ENCODE measurements around the gene KRT79. TPM values are rescaled to one million over a fixed set of nuclear protein-coding genes. Genes with fewer than 3 reads are reported as not detected.

KRT79 gene
- polyA plus RNA-seq, 6 donors from 2014 or later = not detected

DNA sequence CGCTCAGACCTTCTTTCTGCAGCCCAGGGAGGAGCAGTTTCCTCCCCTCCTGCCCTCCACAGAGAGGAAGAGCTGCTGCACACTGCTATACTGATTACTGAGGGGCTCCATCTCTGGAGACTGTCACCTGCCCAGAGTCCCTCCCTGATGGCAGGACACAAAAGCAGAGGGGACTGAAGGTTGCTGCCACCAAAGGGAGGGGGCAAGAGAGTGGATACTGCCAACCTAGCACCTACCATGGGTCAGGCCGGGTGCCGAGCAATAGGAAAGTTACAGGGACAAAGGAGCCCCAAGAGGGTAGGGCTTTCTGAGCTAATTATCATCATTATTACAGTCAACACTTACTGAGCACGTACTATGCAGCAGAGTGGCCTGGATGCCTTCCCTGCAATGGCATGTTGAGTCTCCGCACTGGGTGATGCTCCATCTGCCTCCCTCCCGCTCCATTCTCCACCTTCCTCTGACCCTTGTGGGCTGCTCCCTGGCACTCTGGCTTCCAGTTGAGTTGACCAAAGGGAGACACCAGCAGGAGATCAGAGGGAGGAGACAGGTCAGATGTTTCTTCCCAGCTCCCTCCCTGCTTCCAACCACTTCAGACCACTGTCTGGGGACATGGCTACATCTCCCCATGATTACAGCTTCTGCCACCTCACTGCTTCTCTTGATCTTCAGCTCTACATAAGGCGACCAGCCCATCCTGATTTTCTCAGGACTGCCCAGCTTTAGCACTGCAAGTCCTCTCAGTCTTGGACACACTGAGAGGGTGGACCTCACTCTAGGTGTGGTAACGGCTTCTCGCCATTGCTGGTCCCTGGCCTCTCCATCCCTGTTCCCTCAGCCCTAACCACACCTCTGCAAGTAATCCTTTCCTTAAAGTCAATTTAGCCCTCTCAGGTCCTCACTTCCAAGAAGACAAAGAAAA is 2.6 kb upstream of the KRT79 start:
- ATAC-seq (ENCODE audit: low read depth in 2 of 2) (no peak), DNase-seq (no peak)
- no peak overlapping the region for H3K4me3 Mint-ChIP-seq
- H3K27ac Mint-ChIP-seq = no peak overlapping the region
- H3K27me3 Mint-ChIP-seq = peaks cover 13 to 66% (median 44%) of the 10 kb centered on the region in 3 donors
- no peaks in the 10 kb centered on the region for H3K4me1 Mint-ChIP-seq
- H3K9me3 Mint-ChIP-seq = peaks cover 0 to 2% (median 0%) of the 10 kb centered on the region in 7 donors
- no peaks in the 10 kb centered on the region for H3K36me3 Mint-ChIP-seq

- ATAC-seq (ENCODE audit: low read depth in 2 of 2) (no peak), DNase-seq (no peak)
- Mint-ChIP-seq H3K27ac (no peak overlapping the region), H3K4me1 (no peaks in the 10 kb centered on the region), H3K36me3 (no peaks in the 10 kb centered on the region), H3K4me3 (no peak overlapping the region), H3K27me3 (peaks cover 13 to 64% (median 43%) of the 10 kb centered on the region in 3 donors), H3K9me3 (peaks cover 0 to 2% (median 0%) of the 10 kb centered on the region in 7 donors)
These were observed 1.9 kb upstream of the KRT79 start for GRCh38 chr12:52836042-52836466.

DNA sequence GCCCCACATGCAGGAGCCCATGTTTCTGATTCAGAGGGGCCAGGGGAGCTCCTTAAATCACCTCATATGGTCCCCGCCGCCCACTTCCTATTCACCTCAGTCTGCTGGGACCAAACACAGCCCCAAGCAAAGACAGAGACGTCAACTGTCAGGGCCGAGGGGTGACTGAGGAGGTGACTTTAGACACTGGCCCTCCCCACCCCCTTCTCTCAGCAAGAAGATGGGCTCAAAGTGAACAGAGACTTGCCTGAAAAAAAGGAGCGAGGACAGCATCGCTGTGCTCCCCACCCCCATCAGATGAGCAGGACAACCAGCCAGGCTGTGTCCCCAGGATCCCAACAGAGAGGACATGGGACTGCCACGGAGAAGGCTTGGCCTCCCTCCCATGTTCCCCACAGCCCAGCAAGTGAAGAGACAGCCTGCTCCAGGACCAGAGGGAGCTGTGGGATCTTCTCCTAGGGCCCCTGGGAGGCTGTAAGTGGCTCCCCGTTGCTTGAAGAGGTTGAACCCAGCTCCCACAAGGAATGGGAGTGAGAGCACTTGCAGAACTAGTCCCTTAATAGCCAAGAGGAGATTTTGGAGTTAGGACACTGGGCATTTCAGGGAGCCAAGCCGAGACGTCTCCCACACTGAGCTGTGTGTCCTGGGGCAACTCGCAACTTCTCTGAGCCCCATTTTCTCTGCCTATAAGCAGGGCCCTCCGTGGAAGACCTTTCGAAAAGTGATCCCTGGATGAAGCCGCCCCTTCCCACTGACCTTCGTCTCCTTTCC is 1.3 kb upstream of the KRT79 start:
- ATAC-seq (ENCODE audit: low read depth in 2 of 2) (no peak), DNase-seq (no peak)
- Mint-ChIP-seq H3K4me3 (no peak overlapping the region), H3K9me3 (peaks cover 0 to 2% (median 0%) of the 10 kb centered on the region in 7 donors), H3K27me3 (peaks cover 13 to 58% (median 38%) of the 10 kb centered on the region in 3 donors), H3K4me1 (no peaks in the 10 kb centered on the region), H3K36me3 (no peaks in the 10 kb centered on the region), H3K27ac (no peak overlapping the region)

DNA sequence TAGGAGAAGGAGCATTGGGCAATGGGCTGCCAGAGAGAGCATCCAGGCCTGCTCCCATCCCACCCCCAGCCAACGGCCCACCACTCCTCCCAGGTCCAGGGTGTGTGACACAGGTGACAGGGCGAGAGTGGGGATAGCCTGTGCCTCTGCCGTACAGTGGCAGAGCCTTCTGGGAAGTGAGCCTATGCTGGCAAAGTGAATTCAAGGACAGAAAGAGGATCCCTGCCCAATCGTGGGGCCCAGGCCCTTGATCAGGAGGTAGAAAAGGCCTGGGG is 553 bp upstream of the KRT79 start:
- Mint-ChIP-seq H3K36me3 (no peaks in the 10 kb centered on the region), H3K4me3 (no peak overlapping the region), H3K4me1 (no peaks in the 10 kb centered on the region), H3K9me3 (peaks cover 0 to 2% (median 0%) of the 10 kb centered on the region in 7 donors), H3K27ac (no peak overlapping the region), H3K27me3 (peaks cover 9 to 58% (median 42%) of the 10 kb centered on the region in 3 donors)
- ATAC-seq (ENCODE audit: low read depth in 2 of 2) (no peak), DNase-seq (no peak)

GRCh38 chr12:52832985-52833905 is 866 bp downstream of the KRT79 start:
- peaks cover 0 to 2% (median 0%) of the 10 kb centered on the region in 7 donors for H3K9me3 Mint-ChIP-seq
- no peak for ATAC-seq (ENCODE audit: low read depth in 2 of 2)
- DNase-seq = no peak
- no peak overlapping the region for H3K4me3 Mint-ChIP-seq
- H3K27ac Mint-ChIP-seq = no peak overlapping the region
- H3K4me1 Mint-ChIP-seq = no peaks in the 10 kb centered on the region
- H3K36me3 Mint-ChIP-seq = no peaks in the 10 kb centered on the region
- peaks cover under 1 to 43% (median 28%) of the 10 kb centered on the region in 3 donors for H3K27me3 Mint-ChIP-seq

- peaks cover 4 to 37% (median 24%) of the 10 kb centered on the region in 3 donors for H3K27me3 Mint-ChIP-seq
- DNase-seq (no peak), ATAC-seq (ENCODE audit: low read depth in 2 of 2) (no peak)
- no peak overlapping the region for H3K27ac Mint-ChIP-seq
- H3K36me3 Mint-ChIP-seq = no peaks in the 10 kb centered on the region
- no peaks in the 10 kb centered on the region for H3K9me3 Mint-ChIP-seq
- H3K4me1 Mint-ChIP-seq = no peaks in the 10 kb centered on the region
- no peak overlapping the region for H3K4me3 Mint-ChIP-seq
These were observed 1.7 kb downstream of the KRT79 start for GRCh38 chr12:52832451-52832850.

GRCh38 chr12:52831251-52831650 is 2.9 kb downstream of the KRT79 start:
- no peak overlapping the region for H3K4me3 Mint-ChIP-seq
- no peaks in the 10 kb centered on the region for H3K36me3 Mint-ChIP-seq
- DNase-seq (no peak), ATAC-seq (ENCODE audit: low read depth in 2 of 2) (no peak)
- H3K9me3 Mint-ChIP-seq = no peaks in the 10 kb centered on the region
- H3K4me1 Mint-ChIP-seq = no peaks in the 10 kb centered on the region
- peaks cover 13 to 37% (median 22%) of the 10 kb centered on the region in 3 donors for H3K27me3 Mint-ChIP-seq
- no peak overlapping the region for H3K27ac Mint-ChIP-seq

GRCh38 chr12:52829986-52830770 is 3.9 kb downstream of the KRT79 start:
- H3K4me1 Mint-ChIP-seq = no peaks in the 10 kb centered on the region
- H3K27me3 Mint-ChIP-seq = peaks cover 13 to 40% (median 16%) of the 10 kb centered on the region in 3 donors
- no peaks in the 10 kb centered on the region for H3K36me3 Mint-ChIP-seq
- no peak overlapping the region for H3K27ac Mint-ChIP-seq
- H3K9me3 Mint-ChIP-seq = no peaks in the 10 kb centered on the region
- DNase-seq (no peak), ATAC-seq (ENCODE audit: low read depth in 2 of 2) (no peak)
- no peak overlapping the region for H3K4me3 Mint-ChIP-seq

GRCh38 chr12:52828591-52829021 is 5.5 kb downstream of the KRT79 start:
- H3K27me3 Mint-ChIP-seq = peaks cover 13 to 45% (median 16%) of the 10 kb centered on the region in 3 donors
- H3K4me3 Mint-ChIP-seq = no peak overlapping the region
- no peaks in the 10 kb centered on the region for H3K36me3 Mint-ChIP-seq
- no peak overlapping the region for H3K27ac Mint-ChIP-seq
- H3K9me3 Mint-ChIP-seq = no peaks in the 10 kb centered on the region
- DNase-seq (no peak), ATAC-seq (ENCODE audit: low read depth in 2 of 2) (no peak)
- H3K4me1 Mint-ChIP-seq = no peaks in the 10 kb centered on the region

DNA sequence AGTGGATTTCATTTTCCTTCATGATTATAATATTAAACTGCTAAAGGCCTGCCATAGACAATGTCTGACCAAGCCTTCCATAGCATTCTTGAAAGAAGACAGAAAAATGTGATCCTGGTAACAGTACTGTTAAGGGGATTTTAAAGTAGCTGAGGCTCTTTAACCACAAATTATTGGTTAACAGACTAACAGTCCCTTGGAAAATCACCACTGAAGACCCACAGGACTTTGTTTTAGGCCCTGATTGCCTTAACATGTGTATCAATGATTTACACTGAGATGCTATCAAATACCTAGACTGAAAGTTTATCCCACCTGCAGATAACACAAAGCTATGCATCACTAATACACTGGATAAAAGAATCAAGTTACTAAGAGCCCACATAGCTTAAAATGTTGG is 6.0 kb downstream of the KRT79 start:
- ATAC-seq (ENCODE audit: low read depth in 2 of 2) (no peak), DNase-seq (no peak)
- H3K36me3 Mint-ChIP-seq = no peaks in the 10 kb centered on the region
- H3K9me3 Mint-ChIP-seq = no peaks in the 10 kb centered on the region
- no peak overlapping the region for H3K27ac Mint-ChIP-seq
- no peaks in the 10 kb centered on the region for H3K4me1 Mint-ChIP-seq
- peaks cover 13 to 47% (median 16%) of the 10 kb centered on the region in 3 donors for H3K27me3 Mint-ChIP-seq
- no peak overlapping the region for H3K4me3 Mint-ChIP-seq

DNA sequence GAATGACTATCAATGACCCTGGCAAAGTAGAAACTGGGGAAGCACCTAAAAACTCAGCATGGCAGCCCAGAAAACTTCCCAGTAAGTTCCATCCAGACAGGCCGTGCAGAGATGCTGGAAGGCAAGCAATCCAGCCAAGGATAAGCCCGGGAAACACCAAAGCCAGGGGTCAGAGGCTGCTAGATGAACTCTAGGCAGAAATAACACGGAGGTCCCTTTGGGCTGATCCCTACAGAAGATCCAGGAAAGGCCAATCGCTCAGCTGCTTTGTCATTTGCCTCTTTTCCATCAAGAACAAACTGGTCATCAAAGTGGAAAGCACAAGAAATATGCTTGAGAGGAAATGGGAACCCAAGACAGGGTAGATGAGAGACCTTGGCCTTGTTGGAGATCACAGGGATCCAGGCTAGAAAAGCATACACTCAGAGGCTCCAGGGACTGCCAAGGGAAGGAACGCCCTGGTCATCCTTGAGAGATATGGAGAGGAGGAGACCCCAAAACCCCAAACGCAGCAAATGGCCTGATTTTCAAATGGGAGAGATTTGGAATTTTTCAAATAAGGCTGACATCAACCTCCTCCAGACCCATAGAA is 6.5 kb downstream of the KRT79 start:
- H3K27ac Mint-ChIP-seq = no peak overlapping the region
- no peaks in the 10 kb centered on the region for H3K9me3 Mint-ChIP-seq
- DNase-seq = no peak
- H3K4me3 Mint-ChIP-seq = no peak overlapping the region
- ATAC-seq (ENCODE audit: low read depth in 2 of 2) = no peak
- H3K4me1 Mint-ChIP-seq = no peaks in the 10 kb centered on the region
- peaks cover 13 to 46% (median 16%) of the 10 kb centered on the region in 3 donors for H3K27me3 Mint-ChIP-seq
- H3K36me3 Mint-ChIP-seq = no peaks in the 10 kb centered on the region
